Measurements from ENCODE around the gene GSTA2.
A peak's percentile ranks its signal among the peaks of the same experiment; 100 is the strongest.
"Not testable (repeated sequence)": the region's sequence is repeated elsewhere in the genome, so short reads cannot be mapped to it uniquely, and the experiment has no call there.

Gene GSTA2

DNA sequence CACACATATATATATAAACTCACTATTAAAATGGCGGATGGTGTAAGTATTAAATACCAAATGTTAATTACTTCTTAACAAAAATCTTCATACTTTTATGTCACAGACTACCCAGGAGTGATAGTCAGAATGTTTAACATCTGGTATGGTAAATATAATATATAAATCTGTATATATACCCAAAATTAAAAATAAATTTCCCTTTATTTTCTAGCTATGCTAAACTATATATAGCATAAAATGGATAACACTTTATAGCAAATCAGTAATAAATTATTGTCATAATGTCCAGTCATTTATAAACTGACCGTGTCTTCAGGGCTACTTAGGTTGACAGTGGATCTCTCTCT, 37.1 kb downstream of the GSTA2 start:
- no peak for DNase-seq (ENCODE audit: low read depth in 2 of 2, low spot score in 1 of 2)

DNA sequence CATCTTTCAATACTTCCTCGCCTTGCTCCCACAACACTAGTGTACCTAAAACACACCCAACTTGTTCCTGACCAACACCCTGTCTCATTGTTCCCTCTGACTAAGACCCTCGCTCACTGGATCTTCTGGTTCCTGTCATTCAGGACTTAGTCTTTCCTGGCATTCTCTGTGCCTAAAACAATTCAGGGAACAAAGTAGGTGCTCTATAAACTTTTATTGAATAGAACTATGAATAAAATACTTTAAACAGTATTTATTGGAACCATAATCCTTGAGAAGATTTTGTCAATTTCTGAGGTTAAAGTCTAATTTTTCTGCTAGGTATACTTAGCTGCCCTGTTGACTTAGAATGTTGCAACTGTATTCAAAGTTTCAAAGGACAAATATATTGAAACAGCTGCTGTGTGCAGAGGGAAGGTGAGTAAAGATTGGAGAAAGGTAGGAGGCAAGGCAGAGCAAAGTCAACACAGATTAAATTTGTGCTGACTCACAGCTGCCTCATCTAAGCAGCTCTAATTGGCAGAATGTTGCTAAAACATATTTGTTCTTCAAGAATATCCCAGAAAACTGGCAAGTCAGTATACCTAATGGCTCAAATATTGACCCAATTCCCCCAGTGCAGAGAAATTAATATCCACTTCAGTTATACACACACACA, 37.6 kb downstream of the GSTA2 start:
- DNase-seq (ENCODE audit: low read depth in 2 of 2, low spot score in 1 of 2): no peak

DNA sequence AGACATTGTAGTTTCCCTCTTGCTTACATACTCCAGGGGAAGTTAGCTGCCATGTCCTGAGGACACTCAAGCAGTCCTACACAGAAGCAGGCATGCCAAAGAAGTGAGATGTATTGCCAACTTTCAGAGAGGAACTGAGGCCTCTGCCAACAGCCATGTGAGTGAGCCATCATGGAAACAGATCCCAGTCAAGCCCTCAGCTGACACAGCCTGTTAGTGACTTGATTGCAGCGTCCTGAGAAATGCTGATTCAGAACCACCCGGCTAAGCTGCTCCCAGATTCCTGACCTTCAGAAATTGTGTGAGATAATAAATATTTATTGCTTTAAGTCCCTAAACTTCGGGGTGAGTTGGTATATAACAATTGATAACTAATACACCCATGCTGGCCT, 38.1 kb downstream of the GSTA2 start:
- DNase-seq (ENCODE audit: low read depth in 2 of 2, low spot score in 1 of 2): no peak

DNA sequence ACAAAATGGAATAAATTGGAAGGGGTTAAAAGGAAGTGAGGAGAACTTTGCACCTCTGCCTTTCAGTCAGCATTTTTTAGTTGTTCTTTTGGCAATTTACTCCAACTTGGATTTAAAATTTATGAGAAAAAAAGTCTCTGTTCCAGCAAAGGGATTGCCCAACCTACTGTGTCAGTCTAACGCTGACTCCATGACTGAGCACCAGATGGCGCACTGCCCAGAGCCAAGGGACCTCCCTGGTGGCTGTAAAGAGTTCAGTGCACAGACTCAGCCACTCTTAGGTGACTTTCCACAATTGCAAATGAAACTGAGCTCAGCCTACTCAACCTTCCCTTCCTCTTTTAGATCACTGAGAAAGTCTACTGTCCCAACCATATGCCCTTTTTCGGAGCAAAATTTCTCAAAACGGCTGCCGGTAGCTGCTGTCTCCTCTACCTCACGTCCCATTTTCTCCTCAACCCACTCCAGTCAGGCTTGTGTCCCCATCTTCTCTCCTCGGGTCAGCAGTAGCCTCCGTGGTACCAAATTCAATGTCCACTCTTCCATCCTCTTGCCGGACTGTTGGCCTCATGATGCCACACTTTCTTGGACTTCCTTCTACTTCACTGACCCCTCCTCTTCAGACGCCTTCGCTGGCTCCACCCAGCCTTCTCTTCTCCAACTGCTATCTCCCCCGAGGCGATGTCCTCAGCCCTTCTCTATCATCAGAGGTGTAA, 38.7 kb downstream of the GSTA2 start:
- peak in 1 of 2 donors; percentile 5 for DNase-seq (ENCODE audit: low read depth in 2 of 2, low spot score in 1 of 2)

DNA sequence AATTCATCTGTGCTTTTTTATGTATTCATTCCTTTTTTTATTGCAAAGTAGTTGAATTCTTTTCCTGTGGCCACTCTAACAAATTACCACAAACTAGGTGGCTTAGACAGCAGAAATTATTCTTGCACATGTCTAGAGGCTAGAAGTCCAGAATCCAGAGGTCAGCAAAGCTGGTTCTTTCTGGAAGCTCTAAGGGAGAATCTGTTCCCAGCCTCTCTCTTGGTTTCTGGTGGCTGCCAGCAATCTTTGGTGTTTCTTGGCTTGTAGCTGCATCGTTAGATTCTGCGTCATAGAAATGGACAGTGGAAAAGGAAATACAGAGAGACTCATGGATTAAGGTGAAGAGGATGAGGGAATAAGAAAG, 39.3 kb downstream of the GSTA2 start:
- no peak for DNase-seq (ENCODE audit: low read depth in 2 of 2, low spot score in 1 of 2)

DNA sequence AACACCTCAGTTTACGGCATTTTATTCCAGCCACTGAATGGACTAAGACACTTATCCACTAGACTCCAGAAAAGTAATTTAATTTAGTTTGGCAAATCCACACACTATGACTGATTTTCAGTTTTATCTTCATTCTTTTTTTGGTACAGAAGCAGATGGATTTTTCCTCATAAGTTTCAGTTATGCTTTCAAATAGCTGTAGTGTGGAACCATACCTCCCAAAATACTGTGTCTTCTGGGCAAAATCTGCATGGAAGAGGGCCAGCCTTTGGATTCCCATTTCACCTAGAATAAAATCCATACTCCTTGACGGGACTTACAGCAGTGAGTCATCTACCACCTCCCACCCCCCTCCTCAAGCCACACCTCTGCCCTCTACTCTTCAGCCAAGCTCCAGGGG, 43.0 kb downstream of the GSTA2 start:
- DNase-seq (ENCODE audit: low read depth in 2 of 2, low spot score in 1 of 2): no peak

DNA sequence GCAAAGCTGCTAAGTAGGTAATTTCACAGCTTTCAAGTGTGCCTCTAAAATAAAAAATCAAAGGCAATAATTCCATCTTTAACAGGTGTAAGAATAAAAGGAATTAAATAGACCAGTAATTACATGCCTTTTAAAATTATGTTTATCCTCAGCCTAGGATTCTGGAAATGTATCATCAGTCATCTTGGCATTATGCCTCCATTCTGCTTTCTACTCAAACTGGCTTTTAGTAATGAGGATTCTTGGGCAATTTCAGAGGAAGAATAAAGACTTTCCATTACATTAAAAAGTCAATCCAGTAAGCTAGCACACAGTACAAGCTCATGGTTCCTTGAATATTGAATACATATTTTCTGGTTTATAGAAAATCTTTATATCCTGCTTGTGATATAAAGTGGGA, 44.7 kb downstream of the GSTA2 start:
- no peak for DNase-seq (ENCODE audit: low read depth in 2 of 2, low spot score in 1 of 2)

DNA sequence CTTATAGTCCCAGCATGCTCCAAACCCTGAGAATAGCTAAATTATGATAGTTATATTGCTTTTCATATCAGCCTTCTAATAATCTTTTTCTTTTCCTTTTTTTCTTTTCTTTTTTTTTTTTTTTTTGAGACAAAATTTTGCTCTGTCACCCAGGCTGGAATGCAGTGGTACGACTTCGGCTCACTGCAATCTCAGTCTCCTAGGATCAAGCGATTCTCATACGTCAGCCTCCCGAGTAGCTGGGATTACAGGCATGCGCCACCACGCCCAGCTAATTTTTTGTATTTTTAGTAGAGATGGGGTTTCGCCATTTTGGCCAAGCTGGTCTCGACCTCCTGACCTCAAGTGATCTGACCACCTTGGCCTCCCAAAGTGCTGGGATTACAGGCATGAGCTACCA, 48.5 kb downstream of the GSTA2 start:
- DNase-seq (ENCODE audit: low read depth in 2 of 2, low spot score in 1 of 2): not testable (repeated sequence)

DNA sequence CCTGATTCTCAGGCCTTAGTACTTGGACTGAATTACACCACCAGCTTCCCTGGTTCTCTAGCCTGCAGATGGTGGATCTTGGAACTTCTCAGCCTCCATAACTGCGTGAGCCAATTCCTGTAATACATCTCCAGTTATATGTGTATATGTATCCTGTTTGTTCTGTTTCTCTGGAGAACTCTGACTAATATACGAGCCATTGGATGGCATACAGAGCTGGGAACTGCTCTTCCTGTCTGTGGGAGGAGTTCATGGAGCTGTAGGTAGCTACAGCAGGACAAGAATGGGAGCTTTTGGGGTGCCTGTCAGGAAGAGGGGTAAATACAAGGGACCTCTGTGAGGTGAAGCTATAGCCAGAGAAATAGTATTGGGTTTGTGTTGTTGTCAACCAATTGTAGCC, 51.1 kb downstream of the GSTA2 start:
- DNase-seq (ENCODE audit: low read depth in 2 of 2, low spot score in 1 of 2): no peak

DNA sequence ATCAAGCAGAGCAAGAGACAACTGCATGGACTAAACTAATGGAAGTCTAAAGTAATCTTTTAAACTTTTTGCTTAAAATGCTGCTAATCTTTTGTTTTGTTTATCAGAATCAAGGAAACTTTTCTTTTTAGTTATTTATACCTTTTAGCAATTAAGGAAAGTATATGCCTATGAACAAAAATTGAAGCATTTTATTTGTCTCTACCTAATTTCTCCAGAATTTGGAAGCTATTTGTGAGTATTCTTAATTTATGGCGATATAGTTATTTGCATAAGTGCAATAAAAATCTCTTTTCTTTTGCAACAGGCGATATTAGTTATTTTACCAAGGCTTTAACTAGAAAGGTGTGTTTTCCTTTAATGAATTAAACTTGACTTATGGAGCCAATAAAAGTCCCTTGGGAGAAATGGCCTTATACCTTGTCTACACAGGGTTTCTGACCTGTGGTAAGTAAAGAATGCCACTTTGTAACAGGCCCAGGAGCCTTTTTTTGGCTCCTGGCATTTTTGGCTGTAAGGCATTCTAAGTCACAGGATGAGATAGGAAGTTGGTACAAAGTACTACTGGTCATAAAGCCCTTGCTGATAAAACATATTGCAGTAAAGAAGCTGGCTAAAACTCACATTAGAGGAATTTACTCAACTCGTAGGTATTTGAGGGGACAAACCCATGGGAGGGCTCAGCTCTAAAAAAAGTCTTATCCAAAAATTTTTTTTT, 55.2 kb downstream of the GSTA2 start:
- DNase-seq (ENCODE audit: low read depth in 2 of 2, low spot score in 1 of 2): no peak

DNA sequence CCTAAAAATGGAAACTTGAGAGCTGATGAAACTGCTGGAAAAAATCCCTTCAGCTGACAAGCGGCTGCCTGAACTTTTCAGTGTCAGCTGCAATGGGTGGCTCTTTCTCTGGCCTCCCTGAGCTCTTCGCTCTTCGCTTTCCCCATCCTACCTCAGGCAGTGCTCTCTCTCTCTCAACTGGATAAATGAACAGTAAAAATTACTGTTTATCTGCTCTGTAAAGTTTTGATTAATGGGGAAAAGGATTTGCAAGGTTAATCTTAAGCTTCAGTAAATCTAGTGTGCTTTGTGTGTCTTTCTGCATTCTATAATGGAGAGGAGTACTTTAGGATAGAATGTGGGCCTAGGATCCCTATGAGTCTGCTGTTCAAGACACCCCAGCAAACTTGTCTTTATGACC, 57.3 kb downstream of the GSTA2 start:
- no peak for DNase-seq (ENCODE audit: low read depth in 2 of 2, low spot score in 1 of 2)

DNA sequence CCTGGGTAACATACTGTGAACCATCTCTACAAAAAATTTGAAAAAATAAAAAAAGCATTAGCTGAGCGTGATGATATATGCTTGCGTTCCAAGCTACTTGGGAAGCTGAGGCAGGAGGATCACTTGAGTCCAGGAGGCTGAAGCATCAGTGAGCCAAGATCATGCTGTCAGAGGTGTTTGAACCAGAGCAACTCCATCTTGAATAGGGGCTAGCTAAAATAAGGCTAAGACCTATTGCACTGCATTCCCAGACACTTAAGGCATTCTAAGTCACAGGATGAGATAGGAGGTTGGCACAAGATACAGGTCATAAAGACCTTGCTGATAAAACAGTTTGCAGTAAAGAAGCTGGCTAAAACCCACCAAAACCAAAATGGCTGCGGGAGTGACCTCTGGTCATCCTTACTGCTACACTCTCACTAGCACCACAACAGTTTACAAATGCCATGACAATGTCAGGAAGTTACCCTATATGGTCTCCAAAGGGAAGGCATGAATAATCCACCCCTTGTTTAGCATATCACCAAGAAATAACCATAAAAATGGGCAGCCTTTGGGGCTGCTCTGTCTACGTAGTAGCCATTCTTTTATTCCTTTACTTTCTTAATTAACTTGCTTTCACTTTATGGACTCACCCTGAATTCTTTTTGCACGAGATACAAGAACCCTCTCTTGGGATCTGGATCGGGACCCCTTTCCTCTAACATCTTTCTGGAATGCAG, 58.3 kb downstream of the GSTA2 start:
- not testable (repeated sequence) for DNase-seq (ENCODE audit: low read depth in 2 of 2, low spot score in 1 of 2)

DNA sequence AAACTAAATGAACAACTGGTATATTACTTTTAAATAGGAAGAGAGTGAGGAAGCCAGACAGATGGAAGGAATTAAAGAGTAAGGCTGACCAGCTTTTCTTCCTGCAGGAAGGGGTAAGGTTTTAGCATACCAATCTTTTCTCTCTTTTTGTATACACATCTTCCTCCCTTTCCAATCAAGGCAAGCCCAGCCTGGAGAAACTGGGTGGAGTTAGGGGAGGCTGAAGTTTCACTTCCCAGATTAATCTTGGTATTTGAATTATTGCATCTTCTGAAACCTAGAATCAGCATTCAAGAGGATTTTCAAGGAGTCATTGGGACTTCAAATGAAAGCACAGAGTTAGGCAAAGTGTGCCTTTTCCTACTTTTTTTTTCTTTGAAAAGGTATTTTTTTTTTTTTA, 59.2 kb downstream of the GSTA2 start:
- no peak for DNase-seq (ENCODE audit: low read depth in 2 of 2, low spot score in 1 of 2)

Measured in stimulated activated CD8-positive, alpha-beta memory T cell treated with anti-CD3 and anti-CD28 coated beads, Interleukin-4, amount 100 ng/mL, for 1 hour (primary cell).